Fibroblast of lung (primary cell): Measurements from ENCODE around the gene LRMDA. TPM values are rescaled to one million over a fixed set of nuclear protein-coding genes. Genes with fewer than 3 reads are reported as not detected.
"Not testable (repeated sequence)": the region's sequence is repeated elsewhere in the genome, so short reads cannot be mapped to it uniquely, and the experiment has no call there.

Experiments
- DNase-seq, 2 donors: peaks; one replicate each; pipeline versions ENCODE4 v3.0.0 to v3.0.0-alpha.2; 2010; ENCODE audit warnings: low read depth in 2 of 2
- H2AFZ ChIP-seq: 2 replicates; pipeline ENCODE4 v1.5.1; 2012; ENCODE audit warnings: low read length, control low read depth, inconsistent platforms
- H3K27ac ChIP-seq: 2 replicates; pipeline ENCODE4 v1.5.1; 2011; ENCODE audit warnings: low read length, control low read depth; ENCODE audit not compliant: insufficient read depth
- H3K27me3 ChIP-seq: 2 replicates; pipeline ENCODE4 v1.5.1; 2011; ENCODE audit warnings: mild to moderate bottlenecking, low read length; ENCODE audit not compliant: control insufficient read depth, insufficient read depth
- H3K36me3 ChIP-seq: 2 replicates; pipeline ENCODE4 v1.5.1; 2011; ENCODE audit warnings: low read length; ENCODE audit not compliant: control insufficient read depth, insufficient read depth
- H3K4me1 ChIP-seq: 2 replicates; pipeline ENCODE4 v1.5.1; 2011; ENCODE audit warnings: low read length; ENCODE audit not compliant: control insufficient read depth, insufficient read depth; ENCODE audit errors: extremely low read depth
- H3K4me2 ChIP-seq: 2 replicates; pipeline ENCODE4 v1.5.1; 2011; ENCODE audit warnings: low read length, control low read depth; ENCODE audit not compliant: insufficient read depth; ENCODE audit errors: extremely low read depth
- H3K4me3 ChIP-seq, 4 experiments: fragments of 200-600 bp in 1 of 4; sonication (generic) in 1 of 4; replicated peaks in 1 of 4; 2 replicates each; pipeline ENCODE4 v1.5.1; 2011 to 2016; ENCODE audit warnings: low read length in 4 of 4, low read depth in 3 of 4, mild to moderate bottlenecking in 3 of 4, control low read depth in 2 of 4, inconsistent platforms in 1 of 4, mixed read lengths in 1 of 4; ENCODE audit not compliant: insufficient read depth in 1 of 4; ENCODE audit errors: control extremely low read depth in 1 of 4
- H3K79me2 ChIP-seq: 2 replicates; pipeline ENCODE4 v1.5.1; 2012; ENCODE audit warnings: mild to moderate bottlenecking, low read length, inconsistent platforms; ENCODE audit not compliant: control insufficient read depth, insufficient read depth
- H3K9ac ChIP-seq: 2 replicates; pipeline ENCODE4 v1.5.1; 2011; ENCODE audit warnings: mild to moderate bottlenecking, low read length, control low read depth; ENCODE audit not compliant: insufficient read depth
- H3K9me3 ChIP-seq: 2 replicates; pipeline ENCODE4 v1.5.1; 2012; ENCODE audit warnings: low read depth, low read length; ENCODE audit not compliant: control insufficient read depth, insufficient read depth
- H4K20me1 ChIP-seq: 2 replicates; pipeline ENCODE4 v1.5.1; 2011; ENCODE audit warnings: low read length; ENCODE audit not compliant: control insufficient read depth, insufficient read depth; ENCODE audit errors: extremely low read depth
- EZH2 ChIP-seq: IDR thresholded peaks from 2 replicates; pipeline ENCODE4 v1.5.1; 2012; ENCODE audit warnings: low read length, control low read depth, mild to moderate bottlenecking; ENCODE audit errors: missing control alignments
- polyA plus RNA-seq, 2 donors: library from polyadenylated mRNA; depleted of rRNA in 1 of 2; stranded (reverse) in 1 of 2; unstranded in 1 of 2; fragments of >200 nt; gene quantifications; 2 replicates each; pipeline ENCODE4 v1.2.1, GENCODE V29; 2011 to 2012; ENCODE audit warnings: missing spikeins in 1 of 2
- total RNA-seq: library from RNA; depleted of rRNA; stranded (reverse); fragments of >200 nt; gene quantifications from 2 replicates; pipeline ENCODE4 v1.2.1, GENCODE V29; 2014
- TF ChIP-seq, protein P1 (sequence below), 2 donors: IDR thresholded peaks in 1 of 2; conservative IDR thresholded peaks in 1 of 2; 1 replicate in 1 of 2; 2 replicates in 1 of 2; pipeline ENCODE4 v1.5.1; 2011 to 2012; ENCODE audit warnings: low read length in 2 of 2, control low read depth in 1 of 2, inconsistent platforms in 1 of 2, low read depth in 1 of 2, mild to moderate bottlenecking in 1 of 2

Gene LRMDA
- total and polyA plus RNA-seq, 2 donors (not counting 1 experiment from before 2014, with no cell fraction given): 1.7 to 2.0 TPM

DNA sequence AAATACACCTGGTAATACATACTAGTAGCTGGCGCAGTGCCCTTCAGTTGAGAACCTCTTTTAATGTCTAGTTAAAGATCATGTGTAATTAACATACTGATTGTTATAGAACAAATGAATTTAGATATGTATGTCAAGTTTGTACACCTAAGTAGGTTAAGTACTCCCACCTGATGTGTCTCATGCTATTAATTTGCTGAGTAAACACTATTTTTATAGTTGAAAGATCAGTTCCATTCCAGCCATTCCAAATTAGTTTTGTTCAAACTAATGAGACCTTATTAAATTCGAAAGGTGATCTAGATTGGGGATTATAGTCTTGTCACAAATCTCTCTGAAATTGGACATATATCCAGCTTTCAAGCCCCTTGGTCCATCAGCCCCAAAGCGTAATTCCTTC is 710.0 kb downstream of the LRMDA start:
- Histone ChIP-seq H2AFZ (no peak overlapping the region), H3K27me3 (no peaks in the 10 kb centered on the region), H4K20me1 (no peaks in the 10 kb centered on the region), H3K36me3 (no peaks in the 10 kb centered on the region), H3K9ac (no peak overlapping the region), H3K79me2 (no peaks in the 10 kb centered on the region), H3K27ac (no peak overlapping the region), H3K9me3 (no peaks in the 10 kb centered on the region), H3K4me1 (no peaks in the 10 kb centered on the region), H3K4me3 (no peak overlapping the region), H3K4me2 (no peak overlapping the region)
- DNase-seq: no peak
- no peak for TF ChIP-seq EZH2
- TF ChIP-seq, protein P1, sequence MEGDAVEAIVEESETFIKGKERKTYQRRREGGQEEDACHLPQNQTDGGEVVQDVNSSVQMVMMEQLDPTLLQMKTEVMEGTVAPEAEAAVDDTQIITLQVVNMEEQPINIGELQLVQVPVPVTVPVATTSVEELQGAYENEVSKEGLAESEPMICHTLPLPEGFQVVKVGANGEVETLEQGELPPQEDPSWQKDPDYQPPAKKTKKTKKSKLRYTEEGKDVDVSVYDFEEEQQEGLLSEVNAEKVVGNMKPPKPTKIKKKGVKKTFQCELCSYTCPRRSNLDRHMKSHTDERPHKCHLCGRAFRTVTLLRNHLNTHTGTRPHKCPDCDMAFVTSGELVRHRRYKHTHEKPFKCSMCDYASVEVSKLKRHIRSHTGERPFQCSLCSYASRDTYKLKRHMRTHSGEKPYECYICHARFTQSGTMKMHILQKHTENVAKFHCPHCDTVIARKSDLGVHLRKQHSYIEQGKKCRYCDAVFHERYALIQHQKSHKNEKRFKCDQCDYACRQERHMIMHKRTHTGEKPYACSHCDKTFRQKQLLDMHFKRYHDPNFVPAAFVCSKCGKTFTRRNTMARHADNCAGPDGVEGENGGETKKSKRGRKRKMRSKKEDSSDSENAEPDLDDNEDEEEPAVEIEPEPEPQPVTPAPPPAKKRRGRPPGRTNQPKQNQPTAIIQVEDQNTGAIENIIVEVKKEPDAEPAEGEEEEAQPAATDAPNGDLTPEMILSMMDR (conservative IDR thresholded peaks at IDR 0.05 in 1 of 2, IDR thresholded peaks at IDR 0.05 in 1 of 2; ENCODE audit: low read depth in 1 of 2, low read length in 2 of 2): no peak

GRCh38 chr10:76148217-76148616 is 716.8 kb downstream of the LRMDA start:
- not testable (repeated sequence) for H4K20me1 ChIP-seq, H3K36me3 ChIP-seq, H3K4me2 ChIP-seq, H3K9me3 ChIP-seq, H3K27ac ChIP-seq, H3K4me1 ChIP-seq, DNase-seq, H3K27me3 ChIP-seq, H3K4me3 ChIP-seq, H3K9ac ChIP-seq, H3K79me2 ChIP-seq, H2AFZ ChIP-seq

DNA sequence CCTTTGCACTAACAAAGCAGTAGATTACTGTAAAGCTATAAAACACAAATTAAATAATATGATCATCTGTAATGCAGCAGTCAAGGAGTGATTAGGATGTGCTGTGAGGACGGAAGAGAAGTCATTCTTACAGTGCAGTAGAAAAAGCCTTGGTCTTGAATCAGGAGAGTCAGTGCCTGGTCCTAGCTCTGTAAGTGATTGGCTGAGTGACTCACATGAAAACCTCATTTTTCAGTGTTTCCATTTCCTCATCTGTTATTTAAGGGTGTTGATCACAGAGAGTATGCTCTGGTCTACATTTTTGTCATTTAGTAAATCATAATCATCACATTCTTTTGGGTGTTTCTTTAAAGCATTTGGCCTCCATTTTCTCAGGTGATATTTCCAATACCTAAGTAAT is 717.8 kb downstream of the LRMDA start:
- DNase-seq: peak in 1 of 2 donors; percentile 78
- no peak overlapping the region for H3K27ac ChIP-seq
- no peak overlapping the region for H2AFZ ChIP-seq
- H4K20me1 ChIP-seq: no peaks in the 10 kb centered on the region
- no peaks in the 10 kb centered on the region for H3K9me3 ChIP-seq
- no peaks in the 10 kb centered on the region for H3K27me3 ChIP-seq
- H3K36me3 ChIP-seq: no peaks in the 10 kb centered on the region
- TF ChIP-seq, protein P1 (conservative IDR thresholded peaks at IDR 0.05 in 1 of 2, IDR thresholded peaks at IDR 0.05 in 1 of 2; ENCODE audit: low read depth in 1 of 2, low read length in 2 of 2): no peak
- TF ChIP-seq EZH2: no peak
- H3K9ac ChIP-seq: no peak overlapping the region
- no peak overlapping the region for H3K4me3 ChIP-seq
- H3K4me2 ChIP-seq: no peak overlapping the region
- no peaks in the 10 kb centered on the region for H3K79me2 ChIP-seq
- no peaks in the 10 kb centered on the region for H3K4me1 ChIP-seq
